HCT116 (cell line): ENCODE results near the gene TNFRSF9. TPM values are rescaled to one million over a fixed set of nuclear protein-coding genes. Genes with fewer than 3 reads are reported as not detected.

Experiments
- ATAC-seq: fragments of 200-7000 bp; cut with Tn5 transposase; 2 replicates; pipeline ENCODE4 v1.9.1; 2020; ENCODE audit warnings: mild to moderate bottlenecking, moderate library complexity
- BruUV-seq: library from RNA; stranded (reverse); fragments of 400-500 nt; replicated peaks from 2 replicates; lab custom pipeline; 2021; lab: Mats Ljungman, UMichigan
- CTCF ChIA-PET: fragments of 300-600 bp; sonication (Branson Sonifier 250); formaldehyde crosslinking; loops from one replicate; lab custom pipeline; 2021; ENCODE audit warnings: antibody characterized with exemption; lab: Charles Lee
- POLR2A ChIA-PET: fragments of 300-600, 350-600 bp; sonication (Branson Sonifier 250); formaldehyde crosslinking; loops from one replicate; lab custom pipeline; 2021; ENCODE audit warnings: antibody characterized with exemption; lab: Charles Lee
- RAD21 ChIA-PET, 2 experiments: fragments of 300-600 bp; sonication (Branson Sonifier 250); formaldehyde crosslinking; loops; one replicate each; lab custom pipeline; 2023; ENCODE audit warnings: low total read pairs in 2 of 2; ENCODE audit not compliant: uncharacterized antibody in 2 of 2, unreplicated experiment in 2 of 2, low non-redundant PET in 1 of 2; lab: Charles Lee
- DNase-seq: peaks from one replicate; pipeline ENCODE4 v3.0.0-alpha.2; 2010; ENCODE audit warnings: low read depth, low spot score
- H2AFZ ChIP-seq: fragments of 200-600 bp; shearing (Covaris generic), sonication (generic); 2 replicates; pipeline ENCODE4 v1.6.1; 2017; ENCODE audit warnings: low read depth, mixed run types, mixed read lengths, antibody characterized with exemption, low read length; ENCODE audit not compliant: poor library complexity, severe bottlenecking
- H3K27ac ChIP-seq: 2 replicates; pipeline ENCODE4 v1.5.1; 2012; ENCODE audit warnings: low read depth, low read length
- H3K27me3 ChIP-seq: fragments of 200-600 bp; sonication (generic); 2 replicates; pipeline ENCODE4 v1.6.1; 2016; ENCODE audit warnings: mixed run types, low read length, mixed read lengths; ENCODE audit not compliant: insufficient read depth
- H3K36me3 ChIP-seq, 2 experiments: fragments of 200-500 bp in 1 of 2; fragments of 200-600 bp in 1 of 2; sonication (Bioruptor generic) in 1 of 2; sonication (generic) in 1 of 2; 2 replicates each; pipeline versions ENCODE4 v1.5.1 to v1.6.1; 2014 to 2016; ENCODE audit warnings: low read length in 2 of 2, inconsistent platforms in 1 of 2, mixed read lengths in 1 of 2, mixed run types in 1 of 2; ENCODE audit not compliant: insufficient read depth in 2 of 2, control insufficient read depth in 1 of 2
- H3K4me1 ChIP-seq, 2 experiments: fragments of 200-600 bp in 1 of 2; sonication (generic) in 1 of 2; 2 replicates each; pipeline versions ENCODE4 v1.5.1 to v1.6.1; 2012 to 2017; ENCODE audit warnings: low read length in 2 of 2, inconsistent platforms in 1 of 2, mild to moderate bottlenecking in 1 of 2, mixed read lengths in 1 of 2, mixed run types in 1 of 2, moderate library complexity in 1 of 2; ENCODE audit not compliant: insufficient read depth in 2 of 2, control insufficient read depth in 1 of 2
- H3K4me2 ChIP-seq: fragments of 200-600 bp; sonication (generic); 2 replicates; pipeline ENCODE4 v1.6.1; 2017; ENCODE audit warnings: mixed run types, low read length, mixed read lengths
- H3K4me3 ChIP-seq, 2 experiments: fragments of 200-600 bp in 1 of 2; sonication (generic) in 1 of 2; replicated peaks in 1 of 2; 2 replicates each; pipeline ENCODE4 v1.5.1; 2011 to 2016; ENCODE audit warnings: low read length in 2 of 2, control low read depth in 1 of 2, low read depth in 1 of 2, mild to moderate bottlenecking in 1 of 2, mixed read lengths in 1 of 2, mixed run types in 1 of 2
- H3K79me2 ChIP-seq: fragments of 200-600 bp; sonication (generic); 2 replicates; pipeline ENCODE4 v1.6.1; 2017; ENCODE audit warnings: mild to moderate bottlenecking, mixed run types, low read length, moderate library complexity, mixed read lengths; ENCODE audit not compliant: insufficient read depth
- H3K9ac ChIP-seq: fragments of 200-600 bp; sonication (generic); 2 replicates; pipeline ENCODE4 v1.6.1; 2016; ENCODE audit warnings: low read length, mixed read lengths
- H3K9me2 ChIP-seq: fragments of 200-600 bp; sonication (generic), shearing (Covaris generic); 2 replicates; pipeline ENCODE4 v1.6.1; 2017; ENCODE audit warnings: mixed run types, mild to moderate bottlenecking, moderate library complexity; ENCODE audit not compliant: insufficient read depth
- H3K9me3 ChIP-seq, 2 experiments: fragments of 200-500 bp in 1 of 2; fragments of 200-600 bp in 1 of 2; sonication (Bioruptor generic) in 1 of 2; sonication (generic) in 1 of 2; 2 replicates each; pipeline ENCODE4 v1.6.1; 2014 to 2017; ENCODE audit warnings: low read length in 2 of 2, mixed read lengths in 2 of 2, inconsistent platforms in 1 of 2, low read depth in 1 of 2, mild to moderate bottlenecking in 1 of 2, mixed run types in 1 of 2, moderate library complexity in 1 of 2; ENCODE audit not compliant: control insufficient read depth in 1 of 2, insufficient read depth in 1 of 2
- H4K20me1 ChIP-seq: fragments of 200-600 bp; sonication (generic), shearing (Covaris generic); 2 replicates; pipeline ENCODE4 v1.6.1; 2017; ENCODE audit warnings: mixed run types, mild to moderate bottlenecking, moderate library complexity; ENCODE audit not compliant: insufficient read depth
- ATF3 ChIP-seq: IDR thresholded peaks from 2 replicates; pipeline ENCODE4 v1.6.1; 2012
- CBX3 ChIP-seq: IDR thresholded peaks from 2 replicates; pipeline ENCODE4 v1.6.1; 2012; ENCODE audit warnings: low read depth
- CEBPB ChIP-seq: IDR thresholded peaks from 2 replicates; pipeline ENCODE4 v1.6.1; 2012; ENCODE audit warnings: low read depth
- EGR1 ChIP-seq: IDR thresholded peaks from 2 replicates; pipeline ENCODE4 v1.6.1; 2012; ENCODE audit warnings: low read depth
- ELF1 ChIP-seq: IDR thresholded peaks from 2 replicates; pipeline ENCODE4 v1.6.1; 2012; ENCODE audit warnings: low read depth, borderline replicate concordance
- EZH2 ChIP-seq: fragments of 200-600 bp; sonication (generic); IDR thresholded peaks from 2 replicates; pipeline ENCODE4 v1.6.1; 2017; ENCODE audit warnings: antibody characterized with exemption, mixed run types
- JUND ChIP-seq: IDR thresholded peaks from 2 replicates; pipeline ENCODE4 v1.6.1; 2012
- MAX ChIP-seq: IDR thresholded peaks from 2 replicates; pipeline ENCODE4 v1.6.1; 2012
- POLR2AphosphoS5 ChIP-seq: IDR thresholded peaks from 2 replicates; pipeline ENCODE4 v1.6.1; 2011; ENCODE audit warnings: mild to moderate bottlenecking, low read depth, low read length, moderate library complexity
- RAD21 ChIP-seq: IDR thresholded peaks from 2 replicates; pipeline ENCODE4 v1.6.1; 2012; ENCODE audit warnings: low read depth, mild to moderate bottlenecking
- REST ChIP-seq: IDR thresholded peaks from 2 replicates; pipeline ENCODE4 v1.6.1; 2012; ENCODE audit warnings: low read depth
- SIN3A ChIP-seq: IDR thresholded peaks from 2 replicates; pipeline ENCODE4 v1.6.1; 2012; ENCODE audit warnings: low read depth
- SP1 ChIP-seq: IDR thresholded peaks from 2 replicates; pipeline ENCODE4 v1.6.1; 2012; ENCODE audit warnings: low read depth
- SRF ChIP-seq: IDR thresholded peaks from 2 replicates; pipeline ENCODE4 v1.6.1; 2012; ENCODE audit warnings: low read depth
- TCF7L2 ChIP-seq: IDR thresholded peaks from 2 replicates; pipeline ENCODE4 v1.7.0; 2011; ENCODE audit warnings: borderline replicate concordance, inconsistent platforms; ENCODE audit not compliant: insufficient read depth, insufficient read length; ENCODE audit errors: extremely low read depth
- ZFX ChIP-seq: fragments of 450-650 bp; IDR thresholded peaks from 2 replicates; pipeline ENCODE4 v1.6.1; 2017
- ZNF274 ChIP-seq: fragments of 200-500 bp; sonication (Bioruptor generic); IDR thresholded peaks from 2 replicates; pipeline ENCODE4 v1.6.1; 2014; ENCODE audit warnings: mild to moderate bottlenecking, low read depth, low read length, inconsistent platforms
- intact Hi-C: fragments of 100-400 bp; cut with micrococcal nuclease; formaldehyde crosslinking; loops from 2 replicates; pipeline ENCODE4 v1.10.0; 2022
- total RNA-seq: library from RNA; stranded (reverse); gene quantifications from one replicate; pipeline ENCODE4 v1.2.1, GENCODE V29; 2021; ENCODE audit not compliant: unreplicated experiment
- TF ChIP-seq, protein P1 (sequence below), 3 experiments: fragments of 200-600 bp in 1 of 3; sonication (generic) in 1 of 3; IDR thresholded peaks in 2 of 3; conservative IDR thresholded peaks in 1 of 3; 2 replicates each; pipeline ENCODE4 v1.5.1; 2012 to 2017; ENCODE audit warnings: low read depth in 2 of 3, low read length in 2 of 3, antibody characterized with exemption in 1 of 3, borderline replicate concordance in 1 of 3, control low read depth in 1 of 3, mild to moderate bottlenecking in 1 of 3, mixed read lengths in 1 of 3, mixed run types in 1 of 3, moderate library complexity in 1 of 3; ENCODE audit not compliant: insufficient read depth in 1 of 3
- TF ChIP-seq, protein P2 (sequence below): IDR thresholded peaks from 2 replicates; pipeline ENCODE4 v1.6.1; 2011; ENCODE audit warnings: mild to moderate bottlenecking, low read length, moderate library complexity; ENCODE audit not compliant: insufficient replicate concordance; ENCODE audit errors: extremely low read depth

The TNFRSF9 gene
- total RNA-seq, 1 experiment from 2014 or later = 0.20 TPM

GRCh38 chr1:7987528-7987927 lies 46.9 kb upstream of the TNFRSF9 start:
- Histone ChIP-seq H3K79me2 (peaks cover 15% of the 10 kb centered on the region), H3K4me1 (peaks cover 0 to 6% of the 10 kb centered on the region in 2 experiments; a peak in 2 of 4 replicates), H3K9me3 (no peaks in the 10 kb centered on the region), H3K36me3 (peaks cover 17 to 39% of the 10 kb centered on the region in 2 experiments), H3K4me2 (no peak overlapping the region), H3K9ac (no peak overlapping the region), H3K27ac (no peak overlapping the region; the same call in 1 of the 2 replicates), H2AFZ (no peak overlapping the region), H3K9me2 (no peaks in the 10 kb centered on the region), H3K27me3 (no peaks in the 10 kb centered on the region), H3K4me3 (no peak overlapping the region), H4K20me1 (no peaks in the 10 kb centered on the region)
- RAD21 ChIA-PET = no interaction called here
- 0 out of 2 replicates have a peak, but pooled peaks have one; percentile 9 for ATAC-seq
- intact Hi-C loops = no loop called here
- no peak for DNase-seq
- no peak for TF ChIP-seq ZFX
- TF ChIP-seq, protein P1, sequence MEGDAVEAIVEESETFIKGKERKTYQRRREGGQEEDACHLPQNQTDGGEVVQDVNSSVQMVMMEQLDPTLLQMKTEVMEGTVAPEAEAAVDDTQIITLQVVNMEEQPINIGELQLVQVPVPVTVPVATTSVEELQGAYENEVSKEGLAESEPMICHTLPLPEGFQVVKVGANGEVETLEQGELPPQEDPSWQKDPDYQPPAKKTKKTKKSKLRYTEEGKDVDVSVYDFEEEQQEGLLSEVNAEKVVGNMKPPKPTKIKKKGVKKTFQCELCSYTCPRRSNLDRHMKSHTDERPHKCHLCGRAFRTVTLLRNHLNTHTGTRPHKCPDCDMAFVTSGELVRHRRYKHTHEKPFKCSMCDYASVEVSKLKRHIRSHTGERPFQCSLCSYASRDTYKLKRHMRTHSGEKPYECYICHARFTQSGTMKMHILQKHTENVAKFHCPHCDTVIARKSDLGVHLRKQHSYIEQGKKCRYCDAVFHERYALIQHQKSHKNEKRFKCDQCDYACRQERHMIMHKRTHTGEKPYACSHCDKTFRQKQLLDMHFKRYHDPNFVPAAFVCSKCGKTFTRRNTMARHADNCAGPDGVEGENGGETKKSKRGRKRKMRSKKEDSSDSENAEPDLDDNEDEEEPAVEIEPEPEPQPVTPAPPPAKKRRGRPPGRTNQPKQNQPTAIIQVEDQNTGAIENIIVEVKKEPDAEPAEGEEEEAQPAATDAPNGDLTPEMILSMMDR (IDR thresholded peaks at IDR 0.05 in 2 of 3, conservative IDR thresholded peaks at IDR 0.05 in 1 of 3; ENCODE audit: borderline replicate concordance in 1 of 3, insufficient read depth in 1 of 3, low read depth in 2 of 3, low read length in 2 of 3) = no peak
- TF ChIP-seq, protein P2, sequence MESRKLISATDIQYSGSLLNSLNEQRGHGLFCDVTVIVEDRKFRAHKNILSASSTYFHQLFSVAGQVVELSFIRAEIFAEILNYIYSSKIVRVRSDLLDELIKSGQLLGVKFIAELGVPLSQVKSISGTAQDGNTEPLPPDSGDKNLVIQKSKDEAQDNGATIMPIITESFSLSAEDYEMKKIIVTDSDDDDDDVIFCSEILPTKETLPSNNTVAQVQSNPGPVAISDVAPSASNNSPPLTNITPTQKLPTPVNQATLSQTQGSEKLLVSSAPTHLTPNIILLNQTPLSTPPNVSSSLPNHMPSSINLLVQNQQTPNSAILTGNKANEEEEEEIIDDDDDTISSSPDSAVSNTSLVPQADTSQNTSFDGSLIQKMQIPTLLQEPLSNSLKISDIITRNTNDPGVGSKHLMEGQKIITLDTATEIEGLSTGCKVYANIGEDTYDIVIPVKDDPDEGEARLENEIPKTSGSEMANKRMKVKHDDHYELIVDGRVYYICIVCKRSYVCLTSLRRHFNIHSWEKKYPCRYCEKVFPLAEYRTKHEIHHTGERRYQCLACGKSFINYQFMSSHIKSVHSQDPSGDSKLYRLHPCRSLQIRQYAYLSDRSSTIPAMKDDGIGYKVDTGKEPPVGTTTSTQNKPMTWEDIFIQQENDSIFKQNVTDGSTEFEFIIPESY = no peak
- no peak for TF ChIP-seq CEBPB
- TF ChIP-seq POLR2AphosphoS5 = no peak
- TF ChIP-seq SP1 = no peak
- TF ChIP-seq ELF1 = no peak
- no peak for TF ChIP-seq ATF3
- TF ChIP-seq TCF7L2 = no peak
- no peak for TF ChIP-seq JUND
- TF ChIP-seq SIN3A = no peak
- TF ChIP-seq EGR1 = no peak
- TF ChIP-seq SRF = no peak
- TF ChIP-seq EZH2 = no peak
- no peak for TF ChIP-seq CBX3
- no peak for TF ChIP-seq REST
- no peak for TF ChIP-seq MAX
- no peak for TF ChIP-seq ZNF274
- no peak for TF ChIP-seq RAD21
- CTCF ChIA-PET = no interaction called here
- BruUV-seq = no TSS peak
- POLR2A ChIA-PET = no interaction called here
